ENCODE results near the gene TECPR2. TPM values are rescaled to one million over a fixed set of nuclear protein-coding genes. Genes with fewer than 3 reads are reported as not detected.

Gene TECPR2
- total RNA-seq, 1 donor from 2014 or later, result 19.9 TPM

DNA sequence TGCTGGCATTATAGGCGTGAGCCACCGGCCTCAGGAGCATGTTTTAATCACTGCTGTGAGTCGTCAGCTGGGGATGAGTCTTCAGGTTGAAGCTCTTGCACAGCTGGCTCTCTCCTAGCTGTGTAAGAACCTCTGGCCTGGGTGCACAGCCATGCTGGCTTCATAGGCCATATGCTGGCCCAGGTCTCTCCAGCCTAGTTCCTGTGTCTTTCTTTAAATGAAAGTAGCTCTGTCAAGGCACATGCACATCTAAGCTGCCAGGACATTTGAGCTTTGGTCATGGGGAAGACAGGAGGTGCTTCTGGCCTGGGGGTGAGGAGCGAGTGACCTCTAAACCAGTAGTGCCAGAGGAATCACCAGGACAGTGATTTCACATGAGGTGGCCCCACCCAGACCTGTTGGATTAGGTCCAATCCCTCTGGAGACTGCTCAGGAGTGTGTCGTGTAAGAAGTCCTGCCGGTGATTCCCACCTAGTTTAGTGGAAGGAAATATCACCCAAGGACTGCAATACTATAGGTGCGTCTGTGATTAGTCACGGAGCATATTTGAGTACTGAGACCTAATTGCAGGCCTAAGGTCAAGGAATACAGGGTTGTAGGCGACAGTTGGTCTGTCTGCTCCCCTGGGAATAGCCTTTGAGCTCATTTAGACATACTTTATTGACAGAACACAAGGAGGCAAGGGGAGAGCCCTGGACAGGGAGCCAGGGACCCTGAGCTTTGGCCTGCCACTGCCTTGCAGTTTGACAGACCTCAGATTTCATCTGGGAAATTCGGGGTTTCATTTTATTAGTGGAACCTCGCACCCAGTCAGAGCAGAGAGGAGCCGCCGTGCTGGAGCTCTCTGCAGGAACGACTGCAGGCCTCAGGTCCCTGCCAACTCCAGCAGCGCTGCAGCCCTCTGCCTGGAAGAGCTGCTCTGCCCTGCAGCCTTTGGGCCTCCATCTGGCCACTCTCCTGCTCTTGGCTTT, 79.8 kb downstream of the TECPR2 start:
- Histone ChIP-seq H3K36me3 (ENCODE audit: insufficient read depth, low read length) (peaks cover 16% of the 10 kb centered on the region), H3K9me3 (ENCODE audit: insufficient read depth, low read depth, low read length) (no peaks in the 10 kb centered on the region), H3K4me3 (ENCODE audit: insufficient read depth, low read depth, low read length) (no peak overlapping the region), H3K79me2 (ENCODE audit: insufficient read depth, low read length) (no peaks in the 10 kb centered on the region), H3K27me3 (ENCODE audit: insufficient read depth, low read length) (no peaks in the 10 kb centered on the region), H3K9ac (ENCODE audit: low read length) (no peak overlapping the region), H3K27ac (ENCODE audit: low read depth, low read length) (no peak overlapping the region), H3K4me2 (ENCODE audit: low read length) (no peak overlapping the region), H4K20me1 (ENCODE audit: insufficient read depth, low read length) (peaks cover 3% of the 10 kb centered on the region), H2AFZ (ENCODE audit: low read depth, low read length) (no peak overlapping the region), H3K4me1 (ENCODE audit: insufficient read depth, low read length) (peaks cover 3% of the 10 kb centered on the region)
- no peak overlapping the region for H3K27ac Mint-ChIP-seq (ENCODE audit: unreplicated experiment)
- TF ChIP-seq EZH2 (IDR thresholded peaks at IDR 0.05; ENCODE audit: insufficient read depth, low read length), result no peak
- no peak for TF ChIP-seq CTCF (IDR thresholded peaks at IDR 0.05; ENCODE audit: insufficient read depth, low read depth, low read length)
- FAIRE-seq, result no peak
- no peak for DNase-seq (ENCODE audit: low read depth)
- H3K9me3 Mint-ChIP-seq (ENCODE audit: unreplicated experiment), result no peaks in the 10 kb centered on the region
- no peaks in the 10 kb centered on the region for H3K27me3 Mint-ChIP-seq (ENCODE audit: low read depth, unreplicated experiment)
- peaks cover 15% of the 10 kb centered on the region for H3K36me3 Mint-ChIP-seq (ENCODE audit: low read depth, unreplicated experiment)
- no peak overlapping the region for H3K4me3 Mint-ChIP-seq (ENCODE audit: unreplicated experiment)
- H3K4me1 Mint-ChIP-seq (ENCODE audit: low read depth, unreplicated experiment), result no peaks in the 10 kb centered on the region

- Histone ChIP-seq H3K4me1 (ENCODE audit: insufficient read depth, low read length) (no peaks in the 10 kb centered on the region), H3K79me2 (ENCODE audit: insufficient read depth, low read length) (no peaks in the 10 kb centered on the region), H3K27me3 (ENCODE audit: insufficient read depth, low read length) (no peaks in the 10 kb centered on the region), H3K4me3 (ENCODE audit: insufficient read depth, low read depth, low read length) (no peak overlapping the region), H3K9me3 (ENCODE audit: insufficient read depth, low read depth, low read length) (no peaks in the 10 kb centered on the region), H4K20me1 (ENCODE audit: insufficient read depth, low read length) (no peaks in the 10 kb centered on the region), H3K36me3 (ENCODE audit: insufficient read depth, low read length) (peaks cover 20% of the 10 kb centered on the region), H2AFZ (ENCODE audit: low read depth, low read length) (no peak overlapping the region), H3K27ac (ENCODE audit: low read depth, low read length) (no peak overlapping the region), H3K9ac (ENCODE audit: low read length) (no peak overlapping the region), H3K4me2 (ENCODE audit: low read length) (no peak overlapping the region)
- DNase-seq (ENCODE audit: low read depth) (no peak), FAIRE-seq (no peak)
- TF ChIP-seq CTCF (IDR thresholded peaks at IDR 0.05; ENCODE audit: insufficient read depth, low read depth, low read length) (no peak), EZH2 (IDR thresholded peaks at IDR 0.05; ENCODE audit: insufficient read depth, low read length) (no peak)
- Mint-ChIP-seq H3K4me1 (ENCODE audit: low read depth, unreplicated experiment) (no peaks in the 10 kb centered on the region), H3K4me3 (ENCODE audit: unreplicated experiment) (no peak overlapping the region), H3K27ac (ENCODE audit: unreplicated experiment) (no peak overlapping the region), H3K36me3 (ENCODE audit: low read depth, unreplicated experiment) (peaks cover 17% of the 10 kb centered on the region), H3K27me3 (ENCODE audit: low read depth, unreplicated experiment) (no peaks in the 10 kb centered on the region), H3K9me3 (ENCODE audit: unreplicated experiment) (no peaks in the 10 kb centered on the region)
Observed at GRCh38 chr14:102445066-102445465, 82.3 kb downstream of the TECPR2 start.

DNA sequence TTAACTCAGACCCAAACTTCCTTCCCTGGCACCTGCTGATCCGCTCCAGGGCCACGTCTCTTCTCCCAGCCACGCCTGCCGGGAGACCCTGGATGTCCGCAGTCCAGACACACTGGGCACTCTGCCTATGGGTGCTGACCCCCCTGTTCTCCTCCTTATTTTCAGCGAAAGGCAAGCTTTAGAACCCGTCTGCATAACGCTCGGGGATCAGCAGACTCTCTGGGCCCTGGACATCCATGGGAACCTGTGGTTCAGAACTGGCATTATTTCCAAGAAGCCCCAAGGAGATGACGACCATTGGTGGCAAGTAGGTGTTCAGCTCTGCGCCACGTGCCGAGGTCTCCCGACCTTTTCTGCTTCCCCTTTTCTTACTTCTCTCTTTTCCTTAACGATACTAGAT, 82.9 kb downstream of the TECPR2 start:
- Mint-ChIP-seq H3K27ac (ENCODE audit: unreplicated experiment) (no peak overlapping the region), H3K4me1 (ENCODE audit: low read depth, unreplicated experiment) (no peaks in the 10 kb centered on the region), H3K4me3 (ENCODE audit: unreplicated experiment) (no peak overlapping the region), H3K27me3 (ENCODE audit: low read depth, unreplicated experiment) (no peaks in the 10 kb centered on the region), H3K9me3 (ENCODE audit: unreplicated experiment) (no peaks in the 10 kb centered on the region), H3K36me3 (ENCODE audit: low read depth, unreplicated experiment) (peaks cover 22% of the 10 kb centered on the region)
- Histone ChIP-seq H4K20me1 (ENCODE audit: insufficient read depth, low read length) (no peaks in the 10 kb centered on the region), H2AFZ (ENCODE audit: low read depth, low read length) (no peak overlapping the region), H3K79me2 (ENCODE audit: insufficient read depth, low read length) (no peaks in the 10 kb centered on the region), H3K4me3 (ENCODE audit: insufficient read depth, low read depth, low read length) (no peak overlapping the region), H3K9ac (ENCODE audit: low read length) (no peak overlapping the region), H3K36me3 (ENCODE audit: insufficient read depth, low read length) (peaks cover 23% of the 10 kb centered on the region), H3K4me2 (ENCODE audit: low read length) (no peak overlapping the region), H3K27ac (ENCODE audit: low read depth, low read length) (no peak overlapping the region), H3K27me3 (ENCODE audit: insufficient read depth, low read length) (no peaks in the 10 kb centered on the region), H3K4me1 (ENCODE audit: insufficient read depth, low read length) (no peaks in the 10 kb centered on the region), H3K9me3 (ENCODE audit: insufficient read depth, low read depth, low read length) (no peaks in the 10 kb centered on the region)
- TF ChIP-seq EZH2 (IDR thresholded peaks at IDR 0.05; ENCODE audit: insufficient read depth, low read length) (no peak), CTCF (IDR thresholded peaks at IDR 0.05; ENCODE audit: insufficient read depth, low read depth, low read length) (no peak)
- DNase-seq (ENCODE audit: low read depth) (no peak), FAIRE-seq (no peak)

Data from astrocyte (in vitro differentiated cells and primary cell).